ENCODE measurements around the gene C6orf120. TPM values are rescaled to one million over a fixed set of nuclear protein-coding genes. Genes with fewer than 3 reads are reported as not detected.

Gene C6orf120
- total and polyA plus RNA-seq, 9 of the 15 experiments (the other 6 are each of a cell fraction or from before 2014, with no cell fraction given) = 7.7 to 44.9 (median 34.8) TPM

DNA sequence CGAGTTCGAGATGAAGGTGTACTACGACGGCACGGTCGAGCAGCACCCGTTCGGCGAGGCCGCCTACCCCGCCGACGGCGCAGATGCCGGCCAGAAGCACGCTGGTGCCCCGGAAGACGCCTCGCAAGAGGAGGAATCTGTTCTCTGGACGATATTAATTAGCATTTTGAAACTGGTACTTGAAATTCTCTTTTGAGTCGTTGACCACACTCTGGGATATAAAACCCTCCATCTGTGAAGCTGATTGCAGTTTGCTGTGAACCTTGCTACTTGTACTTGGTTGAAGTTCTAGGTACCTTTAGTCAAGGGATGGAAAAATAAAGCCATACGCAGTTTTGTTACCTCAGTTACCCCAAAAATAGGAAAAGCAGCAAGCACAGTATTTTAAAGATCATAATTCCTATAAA lies 917 bp downstream of the C6orf120 start (continued):
- TF ChIP-seq MED1 (CRISPR knock-in tag; IDR thresholded peaks at IDR 0.05; ENCODE audit: borderline replicate concordance) = 0 out of 2 replicates have a peak, but pooled peaks have one; percentile 35
- no peak for TF ChIP-seq KDM1A (IDR thresholded peaks at IDR 0.05)
- TF ChIP-seq E2F3 (CRISPR knock-in tag; IDR thresholded peaks at IDR 0.05) = no peak
- TF ChIP-seq ZNF282 (CRISPR knock-in tag; IDR thresholded peaks at IDR 0.05) = 0 out of 2 replicates have a peak, but pooled peaks have one; percentile 61
- TF ChIP-seq CHD2 (IDR thresholded peaks at IDR 0.05; ENCODE audit: low read depth, low read length) = 0 out of 2 replicates have a peak, but pooled peaks have one; percentile 21
- no peak for TF ChIP-seq ZNF431 (CRISPR knock-in tag; IDR thresholded peaks at IDR 0.05)
- no peak for TF ChIP-seq SRSF7 (optimal IDR thresholded peaks at IDR 0.05; ENCODE audit: low read depth, low read length)
- TF ChIP-seq ZSCAN29 (IDR thresholded peaks at IDR 0.05) = no peak
- TF ChIP-seq ZNF311 (CRISPR knock-in tag; IDR thresholded peaks at IDR 0.05) = no peak
- no peak for TF ChIP-seq ZNF445 (CRISPR knock-in tag; IDR thresholded peaks at IDR 0.05; ENCODE audit: low read depth)
- TF ChIP-seq SRF (CRISPR knock-in tag; IDR thresholded peaks at IDR 0.05) = 0 out of 4 replicates have a peak, but pooled peaks of 1 of the 2 experiments have one; percentile 25
- TF ChIP-seq TCF3 (CRISPR knock-in tag; IDR thresholded peaks at IDR 0.05) = no peak
- TF ChIP-seq NRF1 (conservative IDR thresholded peaks at IDR 0.05 in 1 of 2, IDR thresholded peaks at IDR 0.05 in 1 of 2) = peak; percentile 42 to 50; a peak in 2 of 4 replicates
- no peak for TF ChIP-seq RHOXF2B (CRISPR knock-in tag; conservative IDR thresholded peaks at IDR 0.05)
- TF ChIP-seq SRSF1 (IDR thresholded peaks at IDR 0.05; ENCODE audit: low read depth, low read length) = no peak
- TF ChIP-seq NFIC (IDR thresholded peaks at IDR 0.05) = peak; percentile 54; the same call in 1 of the 2 replicates

Data from K562 (cell line).